Parathyroid adenoma (tissue), 2 donors: ENCODE measurements around the gene ACOT11.

Experiments
- H2AFZ ChIP-seq: fragments of 300-600 bp; sonication (generic); one replicate; pipeline ENCODE4 v1.7.0; 2017; ENCODE audit warnings: antibody characterized with exemption, mild to moderate bottlenecking
- H3K27ac ChIP-seq: fragments of 300-600 bp; sonication (generic); one replicate; pipeline ENCODE4 v1.7.0; 2017
- H3K27me3 ChIP-seq: fragments of 300-600 bp; sonication (generic); one replicate; pipeline ENCODE4 v1.7.0; 2017; ENCODE audit warnings: low read length; ENCODE audit not compliant: control insufficient read depth, insufficient read depth
- H3K36me3 ChIP-seq: fragments of 300-600 bp; sonication (generic); one replicate; pipeline ENCODE4 v1.7.0; 2017; ENCODE audit warnings: low read length; ENCODE audit not compliant: control insufficient read depth, insufficient read depth
- H3K4me1 ChIP-seq: fragments of 300-600 bp; sonication (generic); one replicate; pipeline ENCODE4 v1.7.0; 2017; ENCODE audit warnings: control low read depth
- H3K4me2 ChIP-seq: fragments of 300-600 bp; sonication (generic); one replicate; pipeline ENCODE4 v1.7.0; 2017; ENCODE audit warnings: low read length
- H3K4me3 ChIP-seq: fragments of 300-600 bp; sonication (generic); one replicate; pipeline ENCODE4 v1.7.0; 2017; ENCODE audit warnings: low read depth, low read length
- H3K79me2 ChIP-seq: fragments of 300-600 bp; sonication (generic); one replicate; pipeline ENCODE4 v1.7.0; 2017; ENCODE audit warnings: control low read depth
- H3K9ac ChIP-seq: fragments of 300-600 bp; sonication (generic); one replicate; pipeline ENCODE4 v1.7.0; 2017; ENCODE audit warnings: mild to moderate bottlenecking
- H3K9me3 ChIP-seq: fragments of 300-600 bp; sonication (generic); one replicate; pipeline ENCODE4 v1.7.0; 2017; ENCODE audit warnings: low read length; ENCODE audit not compliant: control insufficient read depth
- CTCF ChIP-seq: fragments of 300-600 bp; sonication (generic); IDR thresholded peaks from one replicate; pipeline ENCODE4 v1.7.0; 2017; ENCODE audit warnings: antibody characterized with exemption, mild to moderate bottlenecking
- donor health status: primary hyperparathyroidism.

Gene ACOT11

GRCh38 chr1:54640361-54640760, 92.3 kb downstream of the ACOT11 start:
- H3K27me3 ChIP-seq, result no peaks in the 10 kb centered on the region
- H3K9ac ChIP-seq, result no peak overlapping the region
- no peak overlapping the region for H3K4me3 ChIP-seq
- no peak overlapping the region for H2AFZ ChIP-seq
- no peaks in the 10 kb centered on the region for H3K9me3 ChIP-seq
- no peak overlapping the region for H3K27ac ChIP-seq
- no peak overlapping the region for H3K4me2 ChIP-seq
- no peak for TF ChIP-seq CTCF
- H3K36me3 ChIP-seq, result no peaks in the 10 kb centered on the region
- no peaks in the 10 kb centered on the region for H3K79me2 ChIP-seq
- H3K4me1 ChIP-seq, result no peaks in the 10 kb centered on the region

GRCh38 chr1:54640863-54641836, 93.1 kb downstream of the ACOT11 start, which contains the start of gene MROH7:
Gene MROH7 (plus strand): TSS chr1:54641786. CDS start chr1:54652927, 11,141 bp downstream.
- Histone ChIP-seq H3K4me3 (no peak within 1 kb of the TSS), H3K4me2 (no peak within 1 kb of the TSS), H3K36me3 (no peaks in the 10 kb centered on the region), H3K79me2 (no peaks in the 10 kb centered on the region), H3K9me3 (no peaks in the 10 kb centered on the region), H3K4me1 (no peaks in the 10 kb centered on the region), H2AFZ (no peak within 1 kb of the TSS), H3K27ac (no peak within 1 kb of the TSS), H3K27me3 (no peaks in the 10 kb centered on the region), H3K9ac (no peak within 1 kb of the TSS)
- TF ChIP-seq CTCF, result no peak

- Histone ChIP-seq H3K9ac (no peak overlapping the region), H3K4me3 (no peak overlapping the region), H3K27me3 (no peaks in the 10 kb centered on the region), H3K4me2 (no peak overlapping the region), H3K27ac (no peak overlapping the region), H3K79me2 (no peaks in the 10 kb centered on the region), H2AFZ (no peak overlapping the region), H3K9me3 (no peaks in the 10 kb centered on the region), H3K4me1 (no peaks in the 10 kb centered on the region), H3K36me3 (no peaks in the 10 kb centered on the region)
- no peak for TF ChIP-seq CTCF
These were observed 95.7 kb downstream of the ACOT11 start for GRCh38 chr1:54643736-54644135.

GRCh38 chr1:54645806-54646676, 98.0 kb downstream of the ACOT11 start:
- Histone ChIP-seq H3K9ac (no peak overlapping the region), H3K79me2 (no peaks in the 10 kb centered on the region), H3K36me3 (no peaks in the 10 kb centered on the region), H3K4me1 (no peaks in the 10 kb centered on the region), H2AFZ (no peak overlapping the region), H3K4me2 (no peak overlapping the region), H3K27ac (no peak overlapping the region), H3K9me3 (no peaks in the 10 kb centered on the region), H3K4me3 (no peak overlapping the region), H3K27me3 (no peaks in the 10 kb centered on the region)
- no peak for TF ChIP-seq CTCF
